ENCODE results near the gene EBF4. TPM values are rescaled to one million over a fixed set of nuclear protein-coding genes. Genes with fewer than 3 reads are reported as not detected.
A peak's percentile ranks its signal among the peaks of the same experiment; 100 is the strongest.

Gene EBF4
- polyA plus RNA-seq (2012; ENCODE audit: insufficient read depth, insufficient read length), result 2.7 TPM

- DNase-seq (ENCODE audit: low read depth, low spot score), result no peak
- peak within 1 kb of the TSS; percentile 25; the same call in 1 of the 2 replicates for H3K4me3 ChIP-seq (ENCODE audit: low read length)
These were observed at the start of gene EBF4 for GRCh38 chr20:2692036-2692885. EBF4 (plus strand) TSS chr20:2692780; CDS start chr20:2693646, 866 bp downstream.

- no peak overlapping the region for H3K4me3 ChIP-seq (ENCODE audit: low read length)
- no peak for DNase-seq (ENCODE audit: low read depth, low spot score)
These were observed 48.9 kb upstream of the EBF4 start for GRCh38 chr20:2643708-2644107.

- peak; percentile 87 for DNase-seq (ENCODE audit: low read depth, low spot score)
- H3K4me3 ChIP-seq (ENCODE audit: low read length), result peak within 1 kb of the TSS; percentile 100
These were observed 40.5 kb upstream of the EBF4 start, which contains the start of gene NOP56 for GRCh38 chr20:2651772-2652723. NOP56 (plus strand) TSS chr20:2652632; CDS start chr20:2652661, 29 bp downstream.

GRCh38 chr20:2652724-2653555 lies 39.6 kb upstream of the EBF4 start:
- H3K4me3 ChIP-seq (ENCODE audit: low read length), result peak overlapping the region; percentile 100
- peak; percentile 41 for DNase-seq (ENCODE audit: low read depth, low spot score)

GRCh38 chr20:2653556-2654383 lies 38.8 kb upstream of the EBF4 start:
- DNase-seq (ENCODE audit: low read depth, low spot score), result no peak
- peak overlapping the region; percentile 100 for H3K4me3 ChIP-seq (ENCODE audit: low read length)

- H3K4me3 ChIP-seq (ENCODE audit: low read length), result peak overlapping the region; percentile 100
These were observed 38.2 kb upstream of the EBF4 start for GRCh38 chr20:2654384-2654822.

GRCh38 chr20:2654831-2655230 lies 37.7 kb upstream of the EBF4 start:
- no peak overlapping the region for H3K4me3 ChIP-seq (ENCODE audit: low read length)
- DNase-seq (ENCODE audit: low read depth, low spot score), result no peak

More at GRCh38 chr20:2654384-2654822, 38.2 kb upstream of the EBF4 start:
- DNase-seq (ENCODE audit: low read depth, low spot score), result no peak

- H3K4me3 ChIP-seq (ENCODE audit: low read length), result no peak overlapping the region
- no peak for DNase-seq (ENCODE audit: low read depth, low spot score)
These were observed 37.1 kb upstream of the EBF4 start for GRCh38 chr20:2655331-2656116.

GRCh38 chr20:2656471-2657117 lies 36.0 kb upstream of the EBF4 start:
- H3K4me3 ChIP-seq (ENCODE audit: low read length), result no peak overlapping the region
- no peak for DNase-seq (ENCODE audit: low read depth, low spot score)

GRCh38 chr20:2657241-2657640 lies 35.3 kb upstream of the EBF4 start:
- H3K4me3 ChIP-seq (ENCODE audit: low read length), result no peak overlapping the region
- no peak for DNase-seq (ENCODE audit: low read depth, low spot score)

- DNase-seq (ENCODE audit: low read depth, low spot score), result no peak
- no peak overlapping the region for H3K4me3 ChIP-seq (ENCODE audit: low read length)
These were observed 34.9 kb upstream of the EBF4 start for GRCh38 chr20:2657674-2658073.

- no peak for DNase-seq (ENCODE audit: low read depth, low spot score)
- no peak overlapping the region for H3K4me3 ChIP-seq (ENCODE audit: low read length)
These were observed 33.9 kb upstream of the EBF4 start for GRCh38 chr20:2658414-2659354.

- DNase-seq (ENCODE audit: low read depth, low spot score), result no peak
- H3K4me3 ChIP-seq (ENCODE audit: low read length), result no peak overlapping the region
These were observed 33.0 kb upstream of the EBF4 start for GRCh38 chr20:2659547-2659946.

- peak overlapping the region; percentile 93 for H3K4me3 ChIP-seq (ENCODE audit: low read length)
- no peak for DNase-seq (ENCODE audit: low read depth, low spot score)
These were observed 29.2 kb upstream of the EBF4 start for GRCh38 chr20:2663364-2663886.

GRCh38 chr20:2663887-2664719 lies 28.5 kb upstream of the EBF4 start, which contains the start of gene IDH3B:
IDH3B (minus strand) TSS chr20:2664216; CDS start chr20:2664188, 28 bp downstream.
- H3K4me3 ChIP-seq (ENCODE audit: low read length), result peak within 1 kb of the TSS; percentile 93

More at GRCh38 chr20:2663887-2664719, 28.5 kb upstream of the EBF4 start, which contains the start of gene IDH3B:
- DNase-seq (ENCODE audit: low read depth, low spot score), result peak; percentile 90

Data from Jurkat, Clone E6-1 (cell line).